ENCODE results near the gene LTBP1. TPM values are rescaled to one million over a fixed set of nuclear protein-coding genes. Genes with fewer than 3 reads are reported as not detected.

LTBP1 gene
- total RNA-seq, 1 experiment from 2014 or later = 10.3 TPM

GRCh38 chr2:33077844-33078243, 131.1 kb downstream of the LTBP1 start:
- TF ChIP-seq EZH2 (IDR thresholded peaks at IDR 0.05; ENCODE audit: low read depth) = no peak
- no peak overlapping the region for H3K27ac ChIP-seq
- H3K4me1 ChIP-seq (replicated peaks; ENCODE audit: insufficient read depth) = peaks cover 17% of the 10 kb centered on the region
- no peaks in the 10 kb centered on the region for H3K36me3 ChIP-seq (ENCODE audit: low read depth)
- no peak overlapping the region for H3K4me2 ChIP-seq
- ChIA-PET POLR2A (ENCODE audit: unreplicated experiment) (no interaction called here), CTCF (no interaction called here)
- H2AFZ ChIP-seq = no peak overlapping the region
- H3K27me3 ChIP-seq (ENCODE audit: insufficient read depth, low read depth) = no peaks in the 10 kb centered on the region
- no peak for DNase-seq
- no peaks in the 10 kb centered on the region for H3K9me3 ChIP-seq (ENCODE audit: insufficient read depth, low read depth)
- H3K79me2 ChIP-seq (ENCODE audit: low read depth) = no peaks in the 10 kb centered on the region
- no peaks in the 10 kb centered on the region for H4K20me1 ChIP-seq (ENCODE audit: insufficient read depth)
- H3K9me2 ChIP-seq (ENCODE audit: insufficient read depth) = no peaks in the 10 kb centered on the region
- no TSS peak for BruUV-seq (replicated peaks)
- H3K4me3 ChIP-seq = no peak overlapping the region
- intact Hi-C loops (cut with micrococcal nuclease; ENCODE audit: unreplicated experiment) = no loop called here
- H3F3A ChIP-seq (ENCODE audit: insufficient read depth, low read depth) = peaks cover 1% of the 10 kb centered on the region

GRCh38 chr2:33081691-33082090, 134.9 kb downstream of the LTBP1 start:
- intact Hi-C loops (cut with micrococcal nuclease; ENCODE audit: unreplicated experiment) = no loop called here

GRCh38 chr2:33083699-33084387, 137.1 kb downstream of the LTBP1 start:
- Histone ChIP-seq H2AFZ (no peak overlapping the region), H3K4me3 (no peak overlapping the region), H3K9me3 (ENCODE audit: insufficient read depth, low read depth) (no peaks in the 10 kb centered on the region), H3K9me2 (ENCODE audit: insufficient read depth) (no peaks in the 10 kb centered on the region), H3F3A (ENCODE audit: insufficient read depth, low read depth) (no peaks in the 10 kb centered on the region; the same call in 1 of the 2 replicates), H3K4me1 (replicated peaks; ENCODE audit: insufficient read depth) (no peaks in the 10 kb centered on the region), H3K79me2 (ENCODE audit: low read depth) (no peaks in the 10 kb centered on the region), H3K4me2 (no peak overlapping the region), H3K27ac (no peak overlapping the region), H4K20me1 (ENCODE audit: insufficient read depth) (no peaks in the 10 kb centered on the region), H3K36me3 (ENCODE audit: low read depth) (no peaks in the 10 kb centered on the region), H3K27me3 (ENCODE audit: insufficient read depth, low read depth) (no peaks in the 10 kb centered on the region)
- ChIA-PET POLR2A (ENCODE audit: unreplicated experiment) (no interaction called here), CTCF (no interaction called here)
- intact Hi-C loops (cut with micrococcal nuclease; ENCODE audit: unreplicated experiment) = no loop called here
- DNase-seq = peak in 1 of 2 experiments; percentile 23
- BruUV-seq (replicated peaks) = no TSS peak
- TF ChIP-seq CTCF (conservative IDR thresholded peaks at IDR 0.05) = no peak
- TF ChIP-seq EZH2 (IDR thresholded peaks at IDR 0.05; ENCODE audit: low read depth) = no peak

More at GRCh38 chr2:33081691-33082090, 134.9 kb downstream of the LTBP1 start:
- Histone ChIP-seq H3K36me3 (ENCODE audit: low read depth) (no peaks in the 10 kb centered on the region), H3K4me2 (no peak overlapping the region), H3K4me1 (replicated peaks; ENCODE audit: insufficient read depth) (0 out of 2 replicates have a peak, but pooled peaks cover 5% of the 10 kb centered on the region), H3K4me3 (no peak overlapping the region), H3K27me3 (ENCODE audit: insufficient read depth, low read depth) (no peaks in the 10 kb centered on the region), H4K20me1 (ENCODE audit: insufficient read depth) (no peaks in the 10 kb centered on the region), H3F3A (ENCODE audit: insufficient read depth, low read depth) (no peaks in the 10 kb centered on the region; the same call in 1 of the 2 replicates), H3K79me2 (ENCODE audit: low read depth) (no peaks in the 10 kb centered on the region), H2AFZ (no peak overlapping the region), H3K27ac (no peak overlapping the region), H3K9me2 (ENCODE audit: insufficient read depth) (no peaks in the 10 kb centered on the region), H3K9me3 (ENCODE audit: insufficient read depth, low read depth) (no peaks in the 10 kb centered on the region)
- ChIA-PET POLR2A (ENCODE audit: unreplicated experiment) (no interaction called here), CTCF (no interaction called here)
- BruUV-seq (replicated peaks) = no TSS peak
- no peak for DNase-seq
- no peak for TF ChIP-seq CTCF (conservative IDR thresholded peaks at IDR 0.05)
- TF ChIP-seq EZH2 (IDR thresholded peaks at IDR 0.05; ENCODE audit: low read depth) = no peak

GRCh38 chr2:33084433-33084832, 137.7 kb downstream of the LTBP1 start:
- Histone ChIP-seq H3K4me2 (no peak overlapping the region), H3K36me3 (ENCODE audit: low read depth) (no peaks in the 10 kb centered on the region), H3K27ac (no peak overlapping the region), H4K20me1 (ENCODE audit: insufficient read depth) (no peaks in the 10 kb centered on the region), H3K27me3 (ENCODE audit: insufficient read depth, low read depth) (no peaks in the 10 kb centered on the region), H3K9me3 (ENCODE audit: insufficient read depth, low read depth) (no peaks in the 10 kb centered on the region), H2AFZ (no peak overlapping the region), H3K4me3 (no peak overlapping the region), H3K79me2 (ENCODE audit: low read depth) (no peaks in the 10 kb centered on the region), H3K4me1 (replicated peaks; ENCODE audit: insufficient read depth) (no peaks in the 10 kb centered on the region), H3K9me2 (ENCODE audit: insufficient read depth) (no peaks in the 10 kb centered on the region), H3F3A (ENCODE audit: insufficient read depth, low read depth) (no peaks in the 10 kb centered on the region; the same call in 1 of the 2 replicates)
- intact Hi-C loops (cut with micrococcal nuclease; ENCODE audit: unreplicated experiment) = no loop called here
- no peak for TF ChIP-seq EZH2 (IDR thresholded peaks at IDR 0.05; ENCODE audit: low read depth)
- TF ChIP-seq CTCF (conservative IDR thresholded peaks at IDR 0.05) = no peak
- BruUV-seq (replicated peaks) = no TSS peak
- ChIA-PET CTCF (no interaction called here), POLR2A (ENCODE audit: unreplicated experiment) (no interaction called here)
- peak in 1 of 2 experiments; percentile 32 for DNase-seq
